Fibroblast of mammary gland (primary cell): ENCODE data around the gene INPP5D.

ENCODE experiments used
- DNase-seq: peaks from one replicate; pipeline ENCODE4 v3.0.0-alpha.2; 2010; ENCODE audit warnings: low read depth
- H3K4me3 ChIP-seq: 2 replicates; pipeline ENCODE4 v1.5.1; 2011; ENCODE audit warnings: low read depth, mild to moderate bottlenecking, low read length, moderate library complexity; ENCODE audit not compliant: control insufficient read depth
- CTCF ChIP-seq: conservative IDR thresholded peaks from 2 replicates; pipeline ENCODE4 v1.5.1; 2011; ENCODE audit warnings: low read depth, low read length, inconsistent platforms; ENCODE audit not compliant: control insufficient read depth, insufficient read depth

The INPP5D gene

GRCh38 chr2:233060980-233061590, 943 bp downstream of the INPP5D start:
- H3K4me3 ChIP-seq = no peak overlapping the region

GRCh38 chr2:233061591-233062450, 1.7 kb downstream of the INPP5D start:
- DNase-seq = no peak
- H3K4me3 ChIP-seq = no peak overlapping the region
- no peak for TF ChIP-seq CTCF

More at GRCh38 chr2:233060980-233061590, 943 bp downstream of the INPP5D start:
- TF ChIP-seq CTCF = no peak
- DNase-seq = no peak

- no peak for DNase-seq
- TF ChIP-seq CTCF = no peak
- no peak overlapping the region for H3K4me3 ChIP-seq
Observed at GRCh38 chr2:233062451-233062850, 2.3 kb downstream of the INPP5D start.

- TF ChIP-seq CTCF = no peak
- no peak overlapping the region for H3K4me3 ChIP-seq
- no peak for DNase-seq
Observed at GRCh38 chr2:233062946-233063268, 2.8 kb downstream of the INPP5D start.

GRCh38 chr2:233063269-233063975, 3.3 kb downstream of the INPP5D start:
- no peak overlapping the region for H3K4me3 ChIP-seq
- no peak for DNase-seq
- TF ChIP-seq CTCF = no peak

GRCh38 chr2:233063976-233064411, 3.9 kb downstream of the INPP5D start:
- DNase-seq = no peak

More at GRCh38 chr2:233063976-233064411, 3.9 kb downstream of the INPP5D start:
- TF ChIP-seq CTCF = no peak
- no peak overlapping the region for H3K4me3 ChIP-seq
